MM.1S (cell line): Measurements from ENCODE around the gene CDK9.

ENCODE experiments used
- DNase-seq: peaks from one replicate; pipeline ENCODE4 v3.0.0-alpha.2; 2015
- H2AFZ ChIP-seq: fragments of 300-600 bp; sonication (generic); 2 replicates; pipeline ENCODE4 v1.6.0; 2016; ENCODE audit warnings: antibody characterized with exemption, low read length
- H3F3A ChIP-seq: fragments of 300-600 bp; sonication (generic); 2 replicates; pipeline ENCODE4 v1.6.1; 2016; ENCODE audit warnings: mild to moderate bottlenecking, antibody characterized with exemption, low read length, moderate library complexity, mixed read lengths; ENCODE audit not compliant: insufficient read depth
- H3K27ac ChIP-seq: fragments of 300-600 bp; sonication (generic); 2 replicates; pipeline ENCODE4 v1.5.1; 2016; ENCODE audit warnings: mild to moderate bottlenecking, low read length
- H3K27me3 ChIP-seq: fragments of 300-600 bp; sonication (generic); replicated peaks from 2 replicates; pipeline ENCODE4 v1.6.0; 2016; ENCODE audit warnings: low read length; ENCODE audit not compliant: insufficient read depth
- H3K36me3 ChIP-seq: fragments of 300-600 bp; sonication (generic); replicated peaks from 2 replicates; pipeline ENCODE4 v1.6.1; 2016; ENCODE audit warnings: mild to moderate bottlenecking, low read length, mixed read lengths; ENCODE audit not compliant: insufficient read depth
- H3K4me1 ChIP-seq: fragments of 300-600 bp; sonication (generic); 2 replicates; pipeline ENCODE4 v1.6.1; 2016; ENCODE audit warnings: low read length, mixed read lengths
- H3K4me2 ChIP-seq: fragments of 300-600 bp; sonication (generic); 2 replicates; pipeline ENCODE4 v1.6.0; 2016; ENCODE audit warnings: low read depth, low read length
- H3K4me3 ChIP-seq: fragments of 300-600 bp; sonication (generic); 2 replicates; pipeline ENCODE4 v1.5.1; 2016; ENCODE audit warnings: low read length, mixed read lengths
- H3K79me2 ChIP-seq: fragments of 300-600 bp; sonication (generic); 2 replicates; pipeline ENCODE4 v1.6.1; 2016; ENCODE audit warnings: mixed run types, low read length, mixed read lengths
- H3K9ac ChIP-seq: fragments of 300-600 bp; sonication (generic); 2 replicates; pipeline ENCODE4 v1.6.1; 2016; ENCODE audit warnings: low read length, mixed read lengths
- H3K9me2 ChIP-seq: fragments of 300-600 bp; sonication (generic); replicated peaks from 2 replicates; pipeline ENCODE4 v1.6.1; 2016; ENCODE audit warnings: mild to moderate bottlenecking, low read length, mixed read lengths; ENCODE audit not compliant: insufficient read depth
- H3K9me3 ChIP-seq: fragments of 300-600 bp; sonication (generic); replicated peaks from 2 replicates; pipeline ENCODE4 v1.6.1; 2016; ENCODE audit warnings: mild to moderate bottlenecking, low read length, mixed read lengths; ENCODE audit not compliant: insufficient read depth
- H4K20me1 ChIP-seq: fragments of 300-600 bp; sonication (generic); 2 replicates; pipeline ENCODE4 v1.6.1; 2016; ENCODE audit warnings: mild to moderate bottlenecking, low read length, moderate library complexity, mixed read lengths; ENCODE audit not compliant: insufficient read depth
- CTCF ChIP-seq: fragments of 300-600 bp; sonication (generic); IDR thresholded peaks from 2 replicates; pipeline ENCODE4 v1.5.1; 2016; ENCODE audit warnings: antibody characterized with exemption, low read length, mixed read lengths
- EZH2 ChIP-seq: fragments of 300-600 bp; sonication (generic); optimal IDR thresholded peaks from 2 replicates; pipeline ENCODE3; 2017; ENCODE audit warnings: low read depth, mild to moderate bottlenecking, antibody characterized with exemption, low read length, mixed read lengths
- EZH2phosphoT487 ChIP-seq: fragments of 300-600 bp; sonication (generic); IDR thresholded peaks from 2 replicates; pipeline ENCODE4 v1.6.1; 2018; ENCODE audit warnings: antibody characterized with exemption, low read length

The CDK9 gene

GRCh38 chr9:127816362-127816725 is 30.5 kb downstream of the CDK9 start:
- Histone ChIP-seq H3K4me1 (no peaks in the 10 kb centered on the region), H3K36me3 (no peaks in the 10 kb centered on the region; the same call in 1 of the 2 replicates), H2AFZ (no peak overlapping the region), H3F3A (no peaks in the 10 kb centered on the region), H3K4me2 (no peak overlapping the region), H3K79me2 (no peaks in the 10 kb centered on the region), H4K20me1 (no peaks in the 10 kb centered on the region), H3K4me3 (no peak overlapping the region), H3K9me3 (no peaks in the 10 kb centered on the region), H3K9ac (no peak overlapping the region), H3K27ac (no peak overlapping the region), H3K9me2 (no peaks in the 10 kb centered on the region), H3K27me3 (no peaks in the 10 kb centered on the region)
- TF ChIP-seq EZH2phosphoT487 (no peak), CTCF (no peak), EZH2 (no peak)
- DNase-seq, result no peak

GRCh38 chr9:127816728-127817127 is 30.9 kb downstream of the CDK9 start:
- DNase-seq, result no peak
- H3K79me2 ChIP-seq, result no peaks in the 10 kb centered on the region

GRCh38 chr9:127817881-127818434 is 32.1 kb downstream of the CDK9 start:
- Histone ChIP-seq H2AFZ (no peak overlapping the region), H3K9me2 (no peaks in the 10 kb centered on the region), H3K27me3 (no peaks in the 10 kb centered on the region), H3K4me3 (no peak overlapping the region), H3K36me3 (no peaks in the 10 kb centered on the region; the same call in 1 of the 2 replicates), H3K79me2 (no peaks in the 10 kb centered on the region), H4K20me1 (no peaks in the 10 kb centered on the region), H3K4me2 (no peak overlapping the region), H3K4me1 (no peaks in the 10 kb centered on the region), H3K9ac (no peak overlapping the region), H3K9me3 (no peaks in the 10 kb centered on the region), H3K27ac (no peak overlapping the region), H3F3A (0 out of 2 replicates have a peak, but pooled peaks cover 3% of the 10 kb centered on the region)
- DNase-seq, result no peak
- TF ChIP-seq CTCF, result no peak
- no peak for TF ChIP-seq EZH2phosphoT487
- no peak for TF ChIP-seq EZH2

More at GRCh38 chr9:127816728-127817127, 30.9 kb downstream of the CDK9 start:
- Histone ChIP-seq H3K9me3 (no peaks in the 10 kb centered on the region), H3K4me2 (no peak overlapping the region), H4K20me1 (no peaks in the 10 kb centered on the region), H3K9me2 (no peaks in the 10 kb centered on the region), H3K9ac (no peak overlapping the region), H3K4me1 (no peaks in the 10 kb centered on the region), H3K36me3 (no peaks in the 10 kb centered on the region; the same call in 1 of the 2 replicates), H3K27me3 (no peaks in the 10 kb centered on the region), H3K27ac (no peak overlapping the region), H3K4me3 (no peak overlapping the region), H3F3A (no peaks in the 10 kb centered on the region), H2AFZ (no peak overlapping the region)
- no peak for TF ChIP-seq CTCF
- no peak for TF ChIP-seq EZH2phosphoT487
- no peak for TF ChIP-seq EZH2
